ENCODE results near the gene PAX5. TPM values are rescaled to one million over a fixed set of nuclear protein-coding genes. Genes with fewer than 3 reads are reported as not detected.

Gene PAX5
- total RNA-seq, 4 donors from 2014 or later: under 0.01 to 0.29 TPM; not detected in 2

DNA sequence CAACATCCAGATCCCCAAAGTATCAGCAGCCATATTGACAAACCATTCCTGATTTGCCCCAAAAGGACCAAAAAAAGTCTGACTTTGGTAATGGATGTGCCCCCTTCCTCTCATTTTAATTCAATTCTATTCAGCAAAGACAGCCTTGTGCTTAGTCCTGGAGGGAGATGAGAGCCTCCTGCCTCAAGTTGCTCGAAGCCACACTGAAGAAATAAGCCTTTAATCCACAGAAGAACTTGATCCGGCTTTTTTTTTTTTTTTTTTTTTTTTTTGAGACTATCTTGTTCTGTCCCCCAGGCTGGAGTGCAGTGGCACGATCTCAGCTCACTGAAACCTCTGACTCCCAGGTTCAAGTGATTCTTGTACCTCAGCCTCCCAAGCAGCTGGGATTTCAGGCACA is 8.4 kb upstream of the PAX5 start:
- Histone ChIP-seq H3K27ac (no peak overlapping the region), H3K36me3 (no peaks in the 10 kb centered on the region), H3K27me3 (peaks cover 8 to 98% (median 15%) of the 10 kb centered on the region in 4 donors), H3K9me3 (no peaks in the 10 kb centered on the region), H3K4me1 (peaks cover 7 to 10% (median 7%) of the 10 kb centered on the region in 3 donors), H3K4me3 (no peak overlapping the region)
- intact Hi-C loops (cut with DNase I): no loop called here
- 48 to 61% methylated on average over 3 of the region's 3 CpGs for WGBS, 2 donors
- TF ChIP-seq POLR2A (IDR thresholded peaks at IDR 0.05) (no peak), CTCF (IDR thresholded peaks at IDR 0.05) (no peak)
- DNase-seq: no peak

- Histone ChIP-seq H3K4me1 (peaks cover 16 to 28% (median 21%) of the 10 kb centered on the region in 3 donors), H3K27ac (no peak overlapping the region), H3K36me3 (no peaks in the 10 kb centered on the region), H3K27me3 (peaks cover 20 to 100% (median 30%) of the 10 kb centered on the region in 4 donors), H3K9me3 (no peaks in the 10 kb centered on the region), H3K4me3 (no peak overlapping the region)
- WGBS, 2 donors: 55 to 59% methylated on average over 5 to 6 of the region's 8 CpGs
- TF ChIP-seq POLR2A (IDR thresholded peaks at IDR 0.05) (no peak), CTCF (IDR thresholded peaks at IDR 0.05) (no peak)
- intact Hi-C loops (cut with DNase I): no loop called here
- no peak for DNase-seq
Observed at GRCh38 chr9:37040508-37041127, 6.5 kb upstream of the PAX5 start.

DNA sequence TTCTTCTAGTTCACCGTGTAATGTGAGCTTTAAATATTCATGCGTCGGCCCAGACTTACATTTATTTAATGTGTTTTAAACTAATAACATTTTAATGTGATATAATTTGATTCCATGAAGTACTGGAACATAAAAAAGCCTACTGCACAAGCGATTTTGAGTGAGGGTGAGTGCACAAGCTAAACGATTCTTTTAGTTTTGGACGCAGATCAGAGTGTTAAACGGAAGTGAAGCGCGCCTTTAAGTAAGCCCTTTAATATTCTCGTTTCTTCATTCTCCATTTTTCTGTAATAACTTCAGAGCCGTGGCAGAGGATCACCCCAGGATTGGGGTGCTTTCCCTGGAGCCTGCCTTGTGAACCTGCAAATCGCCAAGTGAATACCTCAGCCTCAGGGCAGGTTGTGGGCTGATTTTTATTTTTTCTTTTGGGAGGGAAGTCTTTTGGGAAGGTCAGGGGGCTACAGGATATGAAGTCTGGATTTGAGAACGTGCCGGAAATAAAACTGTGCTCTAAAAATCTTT is 4.9 kb upstream of the PAX5 start:
- H3K27me3 ChIP-seq: peaks cover 33 to 100% (median 44%) of the 10 kb centered on the region in 4 donors
- H3K36me3 ChIP-seq: no peaks in the 10 kb centered on the region
- H3K27ac ChIP-seq: no peak overlapping the region
- H3K4me3 ChIP-seq: no peak overlapping the region
- peaks cover 23 to 45% (median 36%) of the 10 kb centered on the region in 3 donors for H3K4me1 ChIP-seq
- no peak for DNase-seq
- intact Hi-C loops (cut with DNase I): no loop called here
- 33 to 34% methylated on average over 14 of the region's 14 CpGs for WGBS, 2 donors
- no peak for TF ChIP-seq CTCF (IDR thresholded peaks at IDR 0.05)
- no peak for TF ChIP-seq POLR2A (IDR thresholded peaks at IDR 0.05)
- no peaks in the 10 kb centered on the region for H3K9me3 ChIP-seq

GRCh38 chr9:37038302-37038942 is 4.4 kb upstream of the PAX5 start:
- Histone ChIP-seq H3K27ac (no peak overlapping the region), H3K9me3 (no peaks in the 10 kb centered on the region), H3K27me3 (peaks cover 33 to 100% (median 48%) of the 10 kb centered on the region in 4 donors), H3K4me3 (no peak overlapping the region), H3K4me1 (peaks cover 23 to 48% (median 36%) of the 10 kb centered on the region in 3 donors), H3K36me3 (no peaks in the 10 kb centered on the region)
- TF ChIP-seq CTCF (IDR thresholded peaks at IDR 0.05) (no peak), POLR2A (IDR thresholded peaks at IDR 0.05) (no peak)
- 22 to 27% methylated on average over 11 to 13 of the region's 14 CpGs for WGBS, 2 donors
- no peak for DNase-seq
- intact Hi-C loops (cut with DNase I): no loop called here

Data from esophagus squamous epithelium (tissue), 5 donors.